M059J (cell line): Measurements from ENCODE around the gene NOL9. TPM values are rescaled to one million over a fixed set of nuclear protein-coding genes. Genes with fewer than 3 reads are reported as not detected.

Source experiments
- total RNA-seq: library from RNA; depleted of rRNA; stranded (reverse); fragments of >200 nt; shearing (Covaris generic); gene quantifications from 2 replicates; pipeline ENCODE4 v1.2.3, GENCODE V29; 2014; rRNA removed

Gene NOL9
- total RNA-seq, 1 experiment from 2014 or later, result 25.5 TPM

Other genes with a start within 250 kb of the NOL9 start
- gene ACOT7, start 160.7 kb downstream of the NOL9 start, total RNA-seq, result 102 and 113 TPM in 2 replicates
- 0.47 and 1.0 TPM in 2 replicates for gene HES2, start 134.6 kb downstream of the NOL9 start, total RNA-seq
- 0.02 TPM in 1 of 2 replicates, not detected in the other for gene ESPN, start 129.7 kb downstream of the NOL9 start, total RNA-seq
- gene TNFRSF25, start 88.3 kb downstream of the NOL9 start, total RNA-seq, result 8.7 and 9.1 TPM in 2 replicates
- 3.9 and 11.2 TPM in 2 replicates for gene PLEKHG5, start 62.8 kb downstream of the NOL9 start, total RNA-seq
- 0.27 TPM in 1 of 2 replicates, not detected in the other for gene TAS1R1, start 794 bp upstream of the NOL9 start, total RNA-seq
- gene ZBTB48, start 25.5 kb upstream of the NOL9 start, total RNA-seq, result 5.8 and 20.0 TPM in 2 replicates
- 14.4 and 32.2 TPM in 2 replicates for gene KLHL21, start 48.4 kb upstream of the NOL9 start, total RNA-seq
- 14.4 and 22.3 TPM in 2 replicates for gene PHF13, start 59.2 kb upstream of the NOL9 start, total RNA-seq
- gene THAP3, start 70.4 kb upstream of the NOL9 start, total RNA-seq, result 16.9 and 28.8 TPM in 2 replicates
- gene DNAJC11, start 147.3 kb upstream of the NOL9 start, total RNA-seq, result 40.3 and 46.1 TPM in 2 replicates
- 219 and 225 TPM in 2 replicates for gene CAMTA1, start 230.9 kb upstream of the NOL9 start, total RNA-seq